Measurements from ENCODE around the gene TCTN3.
"Not testable (repeated sequence)": the region's sequence is repeated elsewhere in the genome, so short reads cannot be mapped to it uniquely, and the experiment has no call there.

TCTN3 gene
- long read RNA-seq, donor 1, transcript TCTN3-207 (14 exons, 2,739 nt): major isoform, 27 of 34 reads
- long read RNA-seq, donor 1, partial matches to known transcripts: 5 of 34 reads
- long read RNA-seq, donor 1, other reads (novel, unspliced or antisense): 0 of 34 reads
- long read RNA-seq, donor 2, transcript TCTN3-207 (14 exons, 2,739 nt): major isoform, 12 of 13 reads
- long read RNA-seq, donor 2, partial matches to known transcripts: 0 of 13 reads
- long read RNA-seq, donor 2, other reads (novel, unspliced or antisense): 0 of 13 reads
- long read RNA-seq, donor 3, transcript TCTN3-207 (14 exons, 2,739 nt): major isoform, 12 of 13 reads
- long read RNA-seq, donor 3, partial matches to known transcripts: 0 of 13 reads
- long read RNA-seq, donor 3, other reads (novel, unspliced or antisense): 0 of 13 reads
- long read RNA-seq, donor 4, transcript TCTN3-207 (14 exons, 2,739 nt): major isoform, 17 of 18 reads
- long read RNA-seq, donor 4, partial matches to known transcripts: 0 of 18 reads
- long read RNA-seq, donor 4, other reads (novel, unspliced or antisense): 0 of 18 reads
- long read RNA-seq, donor 5, transcript TCTN3-207 (14 exons, 2,739 nt): major isoform, 17 of 19 reads
- long read RNA-seq, donor 5, partial matches to known transcripts: 0 of 19 reads
- long read RNA-seq, donor 5, other reads (novel, unspliced or antisense): 0 of 19 reads
- long read RNA-seq, donor 6, transcript TCTN3-207 (14 exons, 2,739 nt): major isoform, 23 of 24 reads
- long read RNA-seq, donor 6, partial matches to known transcripts: 0 of 24 reads
- long read RNA-seq, donor 6, other reads (novel, unspliced or antisense): 0 of 24 reads
- long read RNA-seq, donor 7, transcript TCTN3-207 (14 exons, 2,739 nt): major isoform, 25 of 46 reads
- long read RNA-seq, donor 7, partial matches to known transcripts: 20 of 46 reads
- long read RNA-seq, donor 7, other reads (novel, unspliced or antisense): 0 of 46 reads
- long read RNA-seq, donor 8, transcript TCTN3-207 (14 exons, 2,739 nt): major isoform, 19 of 26 reads
- long read RNA-seq, donor 8, partial matches to known transcripts: 6 of 26 reads
- long read RNA-seq, donor 8, other reads (novel, unspliced or antisense): 0 of 26 reads

DNA sequence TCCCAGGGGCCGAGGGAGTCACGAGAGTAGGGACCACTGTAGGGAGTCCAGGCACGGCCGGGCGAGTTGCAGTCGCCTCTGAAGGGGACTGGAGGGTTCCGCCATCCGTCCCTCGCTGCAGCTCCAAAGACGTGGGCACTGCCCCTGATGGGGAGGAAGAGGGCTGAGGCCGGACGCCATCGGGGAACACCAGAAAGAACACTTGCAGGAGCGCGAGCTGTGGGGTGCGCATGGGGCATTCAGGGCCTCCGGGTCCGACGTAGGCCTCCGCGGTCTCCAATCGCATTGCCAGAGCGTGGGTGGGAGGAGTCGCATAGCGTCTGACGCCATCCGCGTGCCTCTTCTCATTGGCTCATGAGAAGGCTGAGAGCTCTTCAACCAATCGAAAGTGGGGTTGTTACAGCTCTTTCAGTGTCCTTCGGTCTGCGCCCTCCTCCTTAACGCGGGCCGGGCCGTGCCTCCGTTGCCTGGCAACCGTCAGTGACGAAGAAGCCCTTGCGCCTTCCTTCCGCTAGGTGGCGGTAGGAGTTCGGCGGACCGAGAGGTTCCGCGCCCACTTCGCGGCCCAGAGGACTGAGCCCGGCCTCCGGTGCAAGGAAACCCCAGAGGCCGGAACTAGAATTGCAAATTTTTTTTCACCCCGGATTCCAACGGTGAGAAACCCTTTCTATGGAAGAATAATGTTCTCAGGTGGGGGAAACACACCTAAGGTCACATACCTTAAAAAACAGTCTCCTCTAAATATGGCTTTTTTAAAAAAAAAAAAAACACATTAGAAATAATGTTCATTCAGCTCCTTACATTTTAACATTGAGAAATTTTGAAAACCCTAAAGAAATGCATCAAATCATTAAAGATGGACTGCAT lies at the start of gene TCTN3:
Gene TCTN3, minus strand, starts transcription at position 260 of the 867 bp plus-strand sequence. Its CDS starts 28 bp downstream, at position 232.
- DNase-seq: peak; percentile 91

GRCh38 chr10:95742962-95743535 lies 49.3 kb upstream of the TCTN3 start:
- DNase-seq: no peak

GRCh38 chr10:95742485-95742884 lies 48.8 kb upstream of the TCTN3 start:
- DNase-seq: no peak

DNA sequence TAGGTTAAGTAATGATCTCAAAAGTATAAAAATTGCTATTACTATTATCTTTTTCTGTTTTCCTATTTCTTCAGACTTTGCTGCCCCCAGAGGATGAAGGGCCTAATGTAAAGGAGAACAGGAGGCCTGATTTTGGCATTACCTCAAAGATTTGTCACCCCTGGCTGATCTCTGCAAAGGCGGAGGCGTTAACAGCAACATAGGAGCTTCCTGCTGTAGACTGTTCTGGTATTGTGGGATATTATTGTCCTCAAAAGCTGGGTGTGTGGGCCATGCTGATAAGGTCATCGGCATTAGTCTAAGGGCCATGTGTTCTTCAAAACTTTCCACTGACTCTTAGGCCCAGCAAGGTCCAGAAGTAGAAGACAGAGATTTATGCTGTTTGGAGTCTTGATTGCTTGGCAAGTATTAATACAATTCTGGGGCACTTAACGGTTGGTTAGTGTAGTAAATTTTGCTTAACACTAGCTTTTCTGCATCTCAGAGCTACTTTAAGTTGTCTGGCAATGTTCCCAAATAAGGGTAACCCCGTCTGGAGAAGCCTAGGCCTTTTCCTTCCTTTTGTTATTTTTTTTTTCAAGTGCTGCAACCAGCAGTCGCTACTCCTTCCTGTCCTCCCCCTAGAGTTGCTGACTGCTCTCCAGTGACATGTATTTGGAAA lies 48.2 kb upstream of the TCTN3 start:
- DNase-seq: peak; percentile 34

DNA sequence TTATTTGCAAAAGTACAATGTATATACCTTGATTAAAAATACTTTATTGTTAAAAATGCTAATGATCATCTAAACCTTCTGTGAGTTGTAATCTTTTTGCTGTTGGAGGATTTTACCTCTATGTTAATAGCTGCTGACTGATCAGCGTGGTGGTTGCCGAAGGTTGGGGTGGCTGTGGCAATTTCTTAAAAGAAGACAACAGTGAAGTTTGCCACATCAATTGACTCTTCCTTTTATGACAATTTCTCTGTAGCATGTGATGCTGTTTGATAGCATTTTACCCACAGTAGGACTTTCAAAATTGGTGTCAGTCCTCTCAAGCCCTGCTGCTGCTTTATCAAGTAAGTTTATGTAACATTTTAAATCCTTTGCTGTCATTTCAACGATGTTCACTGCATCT lies 45.3 kb upstream of the TCTN3 start:
- no peak for DNase-seq

DNA sequence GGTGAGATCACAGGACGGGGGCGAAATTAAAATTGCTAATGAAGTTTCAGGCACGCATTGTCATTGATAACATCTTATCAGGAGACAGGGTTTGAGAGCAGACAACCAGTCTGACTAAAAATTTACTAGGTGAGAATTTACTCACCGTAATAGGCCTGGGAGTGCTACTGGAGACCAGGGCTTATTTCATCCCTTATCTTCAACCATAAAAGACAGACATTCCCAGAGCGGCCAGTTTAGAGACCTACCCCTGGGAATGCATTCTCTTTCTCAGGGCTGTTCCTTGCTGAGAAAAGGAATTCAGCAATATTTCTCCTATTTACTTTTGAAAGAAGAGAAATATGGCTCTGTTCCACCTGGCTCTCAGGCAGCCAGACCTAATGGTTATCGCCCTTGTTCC lies 39.2 kb upstream of the TCTN3 start:
- not testable (repeated sequence) for DNase-seq

DNA sequence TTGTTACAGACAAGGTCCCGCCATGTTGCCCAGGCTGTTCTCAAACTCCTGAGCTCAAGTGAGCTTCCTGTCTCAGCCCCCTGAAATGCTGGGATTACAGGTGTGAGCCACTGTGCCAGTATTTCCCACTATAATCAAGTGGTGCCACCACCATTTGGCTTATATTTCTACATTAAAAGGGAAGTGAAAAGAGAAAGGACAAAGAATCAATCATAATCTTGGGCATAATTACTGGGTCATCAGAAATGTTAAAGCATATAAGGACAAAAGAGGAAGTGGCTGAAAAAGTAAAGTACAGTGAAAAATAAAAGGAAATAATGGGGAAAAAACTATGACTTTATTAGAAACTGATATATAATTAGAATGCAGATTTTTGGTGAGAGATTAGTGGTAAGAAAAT lies 36.5 kb upstream of the TCTN3 start:
- DNase-seq: no peak

GRCh38 chr10:95729323-95730055 lies 35.8 kb upstream of the TCTN3 start:
- DNase-seq: no peak

GRCh38 chr10:95728526-95728925 lies 34.8 kb upstream of the TCTN3 start:
- DNase-seq: no peak

DNA sequence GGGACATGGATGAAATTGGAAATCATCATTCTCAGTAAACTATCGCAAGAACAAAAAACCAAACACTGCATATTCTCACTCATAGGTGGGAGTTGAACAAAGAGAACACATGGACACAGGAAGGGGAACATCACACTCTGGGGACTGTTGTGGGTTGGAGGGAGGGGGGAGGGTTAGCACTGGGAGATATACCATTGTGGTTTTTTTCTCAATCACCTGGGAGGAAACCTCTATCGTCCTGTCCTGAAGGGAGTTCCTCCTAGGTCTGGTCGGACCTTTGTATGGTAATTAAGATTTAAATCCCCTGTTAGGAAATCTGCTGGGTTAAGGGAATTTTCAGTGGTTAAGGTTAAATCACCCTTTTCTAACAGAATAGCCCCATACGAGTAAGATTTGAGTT lies 28.8 kb upstream of the TCTN3 start:
- not testable (repeated sequence) for DNase-seq

DNA sequence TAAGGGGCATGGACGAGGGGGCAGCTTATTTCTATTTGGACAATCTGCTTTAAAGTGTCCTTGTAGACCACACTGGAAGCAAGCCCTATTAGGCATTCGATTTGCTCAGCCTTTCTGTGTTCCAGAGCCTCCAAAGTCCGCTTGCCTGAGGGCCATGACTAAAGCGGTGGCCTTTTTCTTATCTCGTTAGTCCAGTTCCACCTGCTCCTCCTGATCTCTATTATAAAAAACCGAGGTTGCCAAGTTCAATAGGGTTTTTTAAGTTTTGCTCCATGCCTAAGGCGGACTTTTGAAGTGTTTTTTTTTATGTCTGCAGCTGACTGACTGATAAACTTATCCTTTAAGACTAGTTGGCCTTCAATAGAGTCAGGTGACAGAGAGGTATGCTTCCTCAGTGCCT lies 27.0 kb upstream of the TCTN3 start:
- DNase-seq: not testable (repeated sequence)

DNA sequence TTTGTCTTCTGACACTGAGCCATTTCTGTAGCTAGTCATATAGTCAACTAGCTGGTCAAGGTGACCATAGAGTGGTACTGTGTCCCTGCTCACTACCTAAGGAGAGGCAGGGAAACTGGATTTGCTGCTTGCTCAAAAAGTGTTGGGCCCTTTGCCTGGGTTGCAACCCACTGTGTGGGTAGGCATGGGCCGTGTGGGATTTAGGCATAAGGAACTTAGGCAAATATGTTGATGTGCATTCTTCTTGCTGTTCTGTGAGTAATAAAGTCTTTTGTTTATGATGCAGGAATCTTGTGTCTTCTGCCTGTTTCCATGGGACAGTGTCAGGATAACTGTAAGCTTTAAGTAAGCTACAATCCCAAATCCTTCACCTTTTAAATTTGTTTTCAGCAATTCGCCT lies 23.1 kb upstream of the TCTN3 start:
- DNase-seq: no peak

DNA sequence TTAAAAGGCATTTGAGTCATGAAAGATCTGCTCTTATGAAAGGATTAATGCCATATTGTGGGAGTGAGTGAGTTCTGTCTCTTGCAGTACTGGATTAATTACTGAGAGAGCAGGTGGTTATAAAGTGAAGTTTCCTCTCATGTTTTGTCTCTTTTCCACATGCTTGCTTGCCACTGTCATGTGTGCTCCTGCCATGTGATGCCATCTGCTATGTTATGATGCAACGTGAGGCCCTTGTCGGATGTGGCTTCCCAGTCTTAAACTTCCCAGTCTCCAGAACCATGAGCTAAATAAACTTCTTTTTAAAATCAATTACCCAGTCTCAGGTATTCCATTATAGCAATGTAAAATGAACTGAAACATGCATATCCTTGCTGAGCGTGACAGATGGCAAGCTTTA lies 22.7 kb upstream of the TCTN3 start:
- no peak for DNase-seq

GRCh38 chr10:95711492-95711891 lies 17.8 kb upstream of the TCTN3 start:
- DNase-seq: no peak

DNA sequence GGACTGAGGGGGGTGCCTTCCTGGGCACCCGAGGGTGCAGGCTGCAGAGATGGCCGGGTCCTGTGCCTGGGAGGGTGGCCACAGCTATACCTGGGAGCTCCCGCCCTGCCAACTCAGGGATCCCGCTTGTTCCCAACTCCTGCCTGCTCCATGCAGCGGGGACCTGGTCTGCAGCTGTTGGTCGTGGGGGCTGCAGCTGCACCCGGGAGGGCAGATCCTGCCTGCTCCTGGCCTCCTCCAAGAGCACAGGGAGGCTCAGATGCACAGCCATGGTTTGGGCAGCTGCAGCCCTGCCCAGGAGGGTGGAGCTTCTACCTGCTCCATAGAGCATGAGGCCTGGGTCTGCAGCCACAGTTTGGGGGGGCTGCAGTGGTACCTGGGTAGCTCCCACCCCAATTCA lies 13.3 kb upstream of the TCTN3 start:
- no peak for DNase-seq

- DNase-seq: no peak
Measured at GRCh38 chr10:95706573-95706972, 12.8 kb upstream of the TCTN3 start.

DNA sequence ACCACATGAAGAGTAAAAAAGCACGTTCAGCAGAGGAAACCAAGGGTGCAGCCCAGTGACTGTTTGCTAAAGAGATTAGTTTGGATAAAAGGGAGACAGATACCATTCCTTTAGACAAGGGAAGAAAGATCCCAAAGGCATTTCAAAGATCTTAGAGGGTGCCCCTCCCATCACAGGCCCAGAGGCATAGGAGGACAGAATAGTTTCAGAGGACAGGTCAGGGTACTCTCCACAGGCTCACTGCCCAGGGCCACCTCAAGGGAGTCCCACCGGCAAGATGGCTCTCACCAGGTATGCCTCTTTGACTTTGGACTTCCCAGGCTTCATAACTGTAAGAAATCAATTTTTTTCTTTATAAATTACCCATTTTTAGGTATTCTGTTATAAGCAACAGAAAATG lies 4.7 kb upstream of the TCTN3 start:
- DNase-seq: no peak

GRCh38 chr10:95697429-95697828 lies 3.7 kb upstream of the TCTN3 start:
- DNase-seq: no peak

DNA sequence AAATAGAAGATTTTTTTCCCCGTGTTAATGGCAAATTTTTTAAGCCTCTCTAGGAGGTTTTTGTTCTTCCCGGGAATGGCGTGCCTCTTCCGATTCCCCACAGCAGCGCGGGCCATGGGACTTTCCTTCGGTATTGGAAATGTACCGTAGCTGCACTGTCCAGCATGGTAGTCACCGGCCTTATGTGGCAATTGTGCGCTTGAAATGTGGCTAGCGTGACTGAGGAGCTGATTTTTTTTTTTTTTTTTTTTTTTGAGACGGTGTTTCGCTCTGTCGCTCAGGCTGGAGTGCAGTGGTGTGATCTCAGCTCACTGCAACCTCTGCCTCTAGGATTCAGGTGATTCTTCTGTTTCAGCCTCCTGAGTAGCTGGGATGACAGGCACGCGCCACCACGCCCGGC lies 938 bp upstream of the TCTN3 start:
- no peak for DNase-seq

- DNase-seq: no peak
Measured at GRCh38 chr10:95693071-95693667, 558 bp downstream of the TCTN3 start.
